ENCODE results near the gene EEPD1.

GRCh38 chr7:36232555-36232954 is 79.5 kb downstream of the EEPD1 start:
- TF ChIP-seq YY1 (IDR thresholded peaks at IDR 0.05; ENCODE audit: low read depth) (no peak), REST (IDR thresholded peaks at IDR 0.05; ENCODE audit: low read depth, low read length) (no peak), GABPA (IDR thresholded peaks at IDR 0.05; ENCODE audit: low read depth) (no peak), CTCF (IDR thresholded peaks at IDR 0.05) (no peak), TEAD4 (IDR thresholded peaks at IDR 0.05; ENCODE audit: borderline replicate concordance, insufficient read depth) (no peak), SIN3A (IDR thresholded peaks at IDR 0.05; ENCODE audit: borderline replicate concordance, low read depth, low read length) (no peak), USF2 (IDR thresholded peaks at IDR 0.05; ENCODE audit: borderline replicate concordance, low read depth, low read length) (no peak), CHD2 (IDR thresholded peaks at IDR 0.05; ENCODE audit: low read length, partially characterized antibody) (no peak), NFIC (IDR thresholded peaks at IDR 0.05; ENCODE audit: borderline replicate concordance) (no peak), JUND (IDR thresholded peaks at IDR 0.05) (no peak), RFX5 (IDR thresholded peaks at IDR 0.05; ENCODE audit: low read length) (no peak)

All from SK-N-SH (cell line).